NB4 (cell line): ENCODE data around the gene SEH1L.
"Not testable (repeated sequence)": the region's sequence is repeated elsewhere in the genome, so short reads cannot be mapped to it uniquely, and the experiment has no call there.

Source experiments
- DNase-seq: peaks from one replicate; pipeline ENCODE4 v3.0.0; 2010; ENCODE audit warnings: low read depth
- H3K4me3 ChIP-seq: one replicate; pipeline ENCODE4 v1.5.1; 2011; ENCODE audit warnings: mild to moderate bottlenecking, low read depth, low read length, moderate library complexity
- MYC ChIP-seq: IDR thresholded peaks from 2 replicates; pipeline ENCODE4 v1.6.1; 2011; ENCODE audit warnings: low read depth, low read length
- POLR2A ChIP-seq: IDR thresholded peaks from 2 replicates; pipeline ENCODE4 v1.6.1; 2011; ENCODE audit warnings: mild to moderate bottlenecking; ENCODE audit not compliant: insufficient read length; ENCODE audit errors: extremely low read depth
- TF ChIP-seq, protein P1 (sequence below): IDR thresholded peaks from one replicate; pipeline ENCODE4 v1.5.1; 2012; ENCODE audit warnings: low read depth, low read length
- TF ChIP-seq, protein P2 (sequence below): IDR thresholded peaks from 2 replicates; pipeline ENCODE4 v1.6.1; 2011; ENCODE audit warnings: low read depth, low read length

SEH1L gene

GRCh38 chr18:12993439-12993838 lies 45.6 kb downstream of the SEH1L start:
- H3K4me3 ChIP-seq, result peak overlapping the region; percentile 95
- TF ChIP-seq, protein P1, sequence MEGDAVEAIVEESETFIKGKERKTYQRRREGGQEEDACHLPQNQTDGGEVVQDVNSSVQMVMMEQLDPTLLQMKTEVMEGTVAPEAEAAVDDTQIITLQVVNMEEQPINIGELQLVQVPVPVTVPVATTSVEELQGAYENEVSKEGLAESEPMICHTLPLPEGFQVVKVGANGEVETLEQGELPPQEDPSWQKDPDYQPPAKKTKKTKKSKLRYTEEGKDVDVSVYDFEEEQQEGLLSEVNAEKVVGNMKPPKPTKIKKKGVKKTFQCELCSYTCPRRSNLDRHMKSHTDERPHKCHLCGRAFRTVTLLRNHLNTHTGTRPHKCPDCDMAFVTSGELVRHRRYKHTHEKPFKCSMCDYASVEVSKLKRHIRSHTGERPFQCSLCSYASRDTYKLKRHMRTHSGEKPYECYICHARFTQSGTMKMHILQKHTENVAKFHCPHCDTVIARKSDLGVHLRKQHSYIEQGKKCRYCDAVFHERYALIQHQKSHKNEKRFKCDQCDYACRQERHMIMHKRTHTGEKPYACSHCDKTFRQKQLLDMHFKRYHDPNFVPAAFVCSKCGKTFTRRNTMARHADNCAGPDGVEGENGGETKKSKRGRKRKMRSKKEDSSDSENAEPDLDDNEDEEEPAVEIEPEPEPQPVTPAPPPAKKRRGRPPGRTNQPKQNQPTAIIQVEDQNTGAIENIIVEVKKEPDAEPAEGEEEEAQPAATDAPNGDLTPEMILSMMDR, result no peak
- TF ChIP-seq, protein P2, sequence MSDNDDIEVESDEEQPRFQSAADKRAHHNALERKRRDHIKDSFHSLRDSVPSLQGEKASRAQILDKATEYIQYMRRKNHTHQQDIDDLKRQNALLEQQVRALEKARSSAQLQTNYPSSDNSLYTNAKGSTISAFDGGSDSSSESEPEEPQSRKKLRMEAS, result no peak
- TF ChIP-seq POLR2A (no peak), MYC (no peak)
- DNase-seq, result no peak

- H3K4me3 ChIP-seq, result no peak overlapping the region
- no peak for DNase-seq
- TF ChIP-seq MYC (no peak), POLR2A (no peak)
- TF ChIP-seq, protein P1, result no peak
- TF ChIP-seq, protein P2, result no peak
Observed at GRCh38 chr18:12995424-12995823, 47.6 kb downstream of the SEH1L start.

DNA sequence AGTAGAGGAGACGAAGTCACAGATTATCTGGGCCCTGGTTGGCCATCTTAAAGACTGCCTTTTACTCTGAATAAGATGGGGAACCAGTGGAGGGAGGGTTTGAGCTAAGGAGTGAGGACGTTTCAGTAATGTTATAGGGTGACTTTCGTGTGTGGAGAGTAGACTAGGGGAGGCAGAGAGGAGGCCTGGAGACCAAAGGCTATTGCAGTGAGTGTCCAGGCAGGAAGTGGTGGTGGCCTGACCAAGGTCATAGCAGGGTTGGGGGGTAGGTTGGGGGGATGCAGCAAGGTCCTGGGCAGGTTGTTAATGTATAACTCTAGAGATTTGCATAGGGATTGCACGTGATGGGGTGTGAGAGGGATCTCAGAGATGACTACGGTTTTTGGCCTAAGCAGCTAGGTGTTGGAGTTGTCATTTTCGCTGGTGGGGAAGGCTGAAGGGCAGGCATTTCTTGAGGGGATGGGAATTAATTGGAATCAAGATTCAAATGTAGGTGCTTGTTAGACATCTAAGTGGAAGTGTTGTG lies 48.2 kb downstream of the SEH1L start:
- no peak for DNase-seq
- TF ChIP-seq, protein P1, result no peak
- TF ChIP-seq, protein P2, result no peak
- TF ChIP-seq POLR2A, result no peak
- TF ChIP-seq MYC, result no peak
- no peak overlapping the region for H3K4me3 ChIP-seq

DNA sequence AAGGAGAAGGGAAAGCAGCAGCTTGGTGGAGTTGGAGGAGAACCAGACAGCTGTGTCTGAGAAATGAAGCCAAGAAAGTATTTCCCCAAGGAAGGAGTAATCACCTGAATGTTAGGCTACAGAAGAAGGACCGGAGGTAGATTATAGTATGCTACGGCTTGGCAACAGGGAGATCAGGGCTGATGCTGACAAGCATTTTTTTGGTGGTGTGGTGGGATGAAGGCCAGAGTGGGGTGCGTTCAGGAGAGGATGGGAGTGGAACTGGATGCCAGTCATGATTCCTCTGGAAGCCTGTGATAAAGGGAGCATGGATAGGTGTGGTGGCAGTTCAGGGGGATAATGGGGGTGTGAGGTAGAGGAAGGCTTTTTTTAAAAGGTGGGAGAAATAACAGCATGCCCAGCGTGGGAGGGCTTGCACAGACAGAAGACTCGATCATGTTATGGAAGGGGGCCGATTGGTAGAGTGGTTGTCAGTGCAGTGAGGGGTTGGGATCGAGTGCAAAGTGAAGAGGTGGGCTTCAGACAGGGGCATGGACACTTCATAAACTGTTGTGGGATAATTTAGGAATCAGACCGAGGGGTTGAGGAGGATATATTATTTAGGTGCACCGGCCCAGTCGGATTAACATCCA lies 49.0 kb downstream of the SEH1L start:
- H3K4me3 ChIP-seq, result no peak overlapping the region
- TF ChIP-seq, protein P1, result no peak
- TF ChIP-seq MYC (no peak), POLR2A (no peak)
- TF ChIP-seq, protein P2, result no peak
- DNase-seq, result no peak

GRCh38 chr18:12997330-12997729 lies 49.5 kb downstream of the SEH1L start:
- H3K4me3 ChIP-seq, result not testable (repeated sequence)

DNA sequence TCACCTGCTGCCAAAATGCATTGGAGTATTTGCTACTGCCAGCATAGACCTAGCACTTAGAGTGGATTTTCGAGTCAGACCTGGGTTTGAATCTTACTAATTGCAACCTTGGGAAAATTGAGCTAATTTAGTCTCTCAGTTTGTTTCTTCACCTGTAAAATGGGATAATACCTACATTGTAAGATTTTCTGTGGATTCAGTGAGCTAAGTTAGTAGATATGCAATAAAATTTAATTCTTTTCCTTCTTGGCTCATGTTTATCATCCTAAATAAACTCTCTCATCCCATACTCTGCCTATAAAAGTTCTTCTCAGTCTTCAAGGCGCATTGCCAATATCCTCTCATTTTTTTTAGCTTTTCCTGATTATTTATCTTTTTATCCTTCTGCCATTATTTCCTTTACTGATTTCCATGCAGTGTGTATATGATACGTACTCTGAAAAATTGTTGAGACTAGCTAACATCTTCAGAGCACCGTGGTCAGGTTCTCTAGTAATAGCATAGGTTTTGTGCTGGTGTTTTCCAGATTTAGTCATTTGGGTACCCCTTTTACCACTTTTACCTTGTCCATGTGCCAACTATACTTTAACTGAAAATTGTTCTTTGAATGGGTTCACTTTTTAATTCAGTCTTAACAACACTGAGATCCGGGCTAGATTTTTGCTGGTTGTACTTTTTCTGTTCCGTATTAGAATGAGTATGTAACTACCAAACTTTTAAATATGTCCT lies 50.7 kb downstream of the SEH1L start:
- TF ChIP-seq, protein P2, result no peak
- TF ChIP-seq, protein P1, result no peak
- TF ChIP-seq MYC (no peak), POLR2A (no peak)
- DNase-seq, result no peak
- H3K4me3 ChIP-seq, result no peak overlapping the region

More at GRCh38 chr18:12997330-12997729, 49.5 kb downstream of the SEH1L start:
- not testable (repeated sequence) for DNase-seq
